Activated CD4-positive, CD25-positive, alpha-beta regulatory T cell (primary cell): ENCODE results near the gene GALNT10.
A peak's percentile ranks its signal among the peaks of the same experiment; 100 is the strongest.

Experiments
- DNase-seq, 4 experiments: peaks; one replicate each; lab custom pipeline; 2025; lab: John Stamatoyannopoulos, UW

Gene GALNT10

DNA sequence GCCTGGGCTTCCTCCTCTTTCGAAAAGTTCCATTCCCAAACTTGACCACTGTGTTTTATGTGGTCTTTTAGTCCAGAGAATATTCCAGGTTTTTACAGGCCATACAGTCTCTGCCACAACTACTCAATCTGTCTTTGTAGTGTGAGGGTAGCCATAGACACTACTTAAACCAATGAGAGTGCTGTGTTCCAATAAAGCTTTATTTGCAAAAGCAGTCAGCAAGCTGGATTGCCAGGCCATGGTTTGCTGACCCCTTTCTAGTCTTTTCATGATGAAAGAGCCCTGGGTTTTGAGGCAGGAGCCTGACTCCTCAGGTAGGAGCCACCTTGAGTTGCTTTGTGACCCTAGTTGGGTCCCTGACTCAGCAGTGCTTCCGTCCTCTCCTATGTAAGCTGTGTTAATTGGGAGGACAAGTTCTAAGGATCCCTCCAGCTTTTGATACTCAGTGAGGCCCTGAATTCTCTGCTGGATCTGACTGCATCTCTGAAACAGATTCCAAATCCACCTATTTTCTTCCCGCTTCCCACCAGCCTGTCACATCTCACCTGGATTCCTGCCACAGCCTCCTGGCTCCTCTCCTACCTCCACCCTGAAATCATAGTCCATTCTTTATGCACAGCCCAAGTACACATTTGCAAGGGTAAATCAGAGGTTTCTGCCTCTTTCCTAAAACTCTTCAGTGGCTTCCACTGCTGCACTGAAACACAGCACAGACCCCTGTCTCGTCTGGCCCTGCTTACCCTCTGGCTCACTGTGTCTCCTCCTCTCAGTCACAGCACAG is 13.5 kb downstream of the GALNT10 start:
- DNase-seq = no peak

- DNase-seq = no peak
These were observed 15.0 kb downstream of the GALNT10 start for GRCh38 chr5:154205441-154206117.

- no peak for DNase-seq
These were observed 15.8 kb downstream of the GALNT10 start for GRCh38 chr5:154206311-154206710.

DNA sequence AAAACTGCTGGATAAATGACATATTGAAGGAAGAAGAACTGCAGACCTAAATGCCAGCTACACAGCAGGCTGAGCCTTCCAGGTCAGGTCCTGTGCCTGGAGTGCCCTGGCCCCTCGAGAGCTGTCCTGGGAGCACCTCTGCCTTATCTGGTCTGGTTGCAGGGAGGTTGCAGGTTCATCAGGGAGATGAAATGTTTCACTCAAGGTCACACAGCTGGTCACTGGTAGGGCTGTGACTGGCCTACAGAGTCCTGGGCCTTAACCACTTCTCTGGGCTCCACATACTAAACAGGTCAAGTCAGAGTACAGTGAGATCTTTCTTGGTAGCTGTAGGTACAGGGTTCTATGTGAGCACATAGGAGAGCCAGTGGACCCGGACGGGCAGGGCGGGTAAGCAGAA is 16.7 kb downstream of the GALNT10 start:
- no peak for DNase-seq

DNA sequence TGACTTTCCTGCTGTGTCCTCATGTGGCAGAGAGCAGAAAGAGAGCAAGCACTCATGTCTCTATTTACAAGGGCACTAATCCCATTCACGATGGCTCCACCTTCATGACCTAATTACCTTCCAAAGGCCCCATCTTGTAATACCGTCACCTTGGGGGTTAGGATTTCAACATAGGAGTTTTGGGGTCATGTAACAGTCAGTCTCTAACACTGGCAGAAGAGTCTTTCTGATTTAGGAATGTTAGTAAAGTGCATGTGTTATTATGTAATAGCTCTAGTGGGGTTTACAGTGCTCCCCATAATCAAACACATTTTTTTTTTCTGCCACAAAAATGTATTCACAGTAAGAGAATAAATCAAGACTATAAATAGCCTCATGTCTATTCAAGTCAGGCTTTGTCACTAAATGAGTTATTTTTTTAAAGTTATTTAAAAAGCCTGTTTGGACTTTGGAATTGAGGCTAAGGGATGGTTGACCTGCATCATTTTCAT is 19.1 kb downstream of the GALNT10 start:
- DNase-seq = no peak

DNA sequence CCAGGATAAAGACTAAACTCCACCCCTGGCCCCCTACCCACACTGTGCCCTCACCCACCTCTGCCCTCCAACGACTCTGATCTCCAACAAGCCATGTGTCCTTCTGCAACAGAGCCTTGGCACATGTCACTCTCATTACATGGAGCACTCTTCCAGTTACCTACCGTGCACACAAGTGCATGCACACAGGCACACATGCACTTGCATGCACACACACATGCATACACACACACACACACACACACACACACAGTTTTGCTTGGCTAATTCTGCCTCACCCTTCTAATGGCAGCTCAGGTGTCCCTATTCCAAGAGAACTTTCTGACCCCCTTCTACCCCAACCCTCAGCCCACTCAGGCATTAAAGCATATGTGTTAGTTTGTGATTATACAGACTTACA is 19.6 kb downstream of the GALNT10 start:
- DNase-seq = no peak

DNA sequence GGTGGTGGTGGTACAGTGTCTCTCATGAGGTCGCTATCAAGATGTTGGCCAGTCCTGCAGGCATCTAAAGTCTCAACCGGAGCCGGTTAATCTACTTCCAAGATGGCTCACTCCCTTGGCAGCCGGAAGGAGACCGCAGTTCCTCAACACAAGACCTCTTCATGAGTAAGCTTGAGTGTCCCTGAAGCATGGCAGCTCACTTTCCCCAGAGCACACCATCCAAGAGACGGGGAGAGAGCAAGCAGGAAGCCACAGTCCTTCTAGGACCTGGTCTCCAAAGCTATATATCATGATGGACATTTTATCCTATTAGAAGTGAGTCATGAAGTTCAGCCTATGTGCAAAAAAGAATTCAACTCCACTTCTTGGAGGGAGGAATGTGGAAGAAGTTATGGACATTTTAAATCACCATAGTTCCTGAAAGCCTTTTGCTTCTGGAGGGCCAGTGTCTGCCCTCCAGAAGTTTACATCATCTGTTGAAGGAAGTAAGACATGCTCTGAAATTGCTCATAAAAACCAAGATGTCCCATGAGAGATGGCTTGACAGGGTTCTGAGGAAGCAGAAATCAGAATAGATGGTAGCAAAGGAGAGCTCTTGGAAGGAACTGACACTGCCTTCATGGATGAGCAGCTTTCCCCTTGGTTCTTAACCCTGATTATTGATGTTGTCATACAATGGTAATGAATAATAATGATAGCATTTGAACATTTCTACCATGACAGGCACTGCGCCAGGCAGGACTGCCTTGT is 21.3 kb downstream of the GALNT10 start:
- DNase-seq = no peak

DNA sequence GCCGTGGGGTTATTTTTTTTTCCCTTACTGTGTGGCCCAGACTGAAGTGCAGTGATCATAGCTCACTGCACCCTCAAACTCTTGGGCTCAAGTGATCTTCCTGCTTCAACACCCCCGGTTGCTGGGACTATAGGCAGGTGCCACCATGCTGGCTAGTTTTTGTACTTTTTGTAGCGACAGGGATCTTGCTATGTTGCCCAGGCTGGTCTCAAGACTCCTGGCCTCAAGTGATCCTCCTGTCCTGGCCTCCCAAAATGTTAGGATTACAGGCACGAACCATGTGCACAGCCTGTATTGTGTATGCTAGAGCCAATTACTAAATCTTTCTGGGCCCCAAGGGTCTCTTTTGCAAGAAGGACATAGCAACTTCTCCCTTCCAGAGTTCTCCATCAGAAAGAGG is 23.1 kb downstream of the GALNT10 start:
- DNase-seq = no peak

DNA sequence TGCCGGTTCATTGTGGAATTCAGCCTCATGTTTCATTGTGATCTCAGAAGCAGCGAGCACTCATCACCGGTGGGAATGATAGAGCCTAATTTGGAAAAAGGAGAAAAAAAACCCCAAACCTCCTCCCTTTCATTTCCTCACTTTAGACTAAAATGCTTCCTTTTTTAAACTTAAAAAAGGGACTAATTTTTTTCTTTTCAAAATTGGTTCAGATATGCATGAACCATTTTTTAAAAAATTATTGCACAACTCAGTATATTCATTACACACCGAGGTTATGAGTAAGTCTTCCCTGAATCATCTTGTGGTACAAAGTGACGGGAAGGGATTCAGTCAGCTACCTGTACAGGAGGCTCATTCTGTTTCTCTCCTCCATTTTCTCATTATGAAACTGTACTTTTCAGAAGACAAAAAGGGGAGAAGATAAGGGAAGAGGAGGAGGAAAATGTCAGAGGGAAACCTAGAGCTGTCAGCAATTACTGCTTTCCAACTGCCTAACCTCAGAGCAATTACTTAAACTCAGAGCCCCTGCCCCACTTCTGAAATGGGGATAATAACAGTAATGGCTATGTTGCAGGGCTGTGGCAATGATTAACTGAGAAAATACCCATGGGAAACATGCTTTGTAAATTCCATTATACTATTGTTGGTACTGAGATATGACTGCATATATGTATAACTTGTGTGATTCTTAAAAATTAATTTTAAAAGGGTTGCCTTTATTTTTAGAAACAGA is 24.0 kb downstream of the GALNT10 start:
- no peak for DNase-seq

GRCh38 chr5:154215571-154216325 is 25.2 kb downstream of the GALNT10 start:
- no peak for DNase-seq

DNA sequence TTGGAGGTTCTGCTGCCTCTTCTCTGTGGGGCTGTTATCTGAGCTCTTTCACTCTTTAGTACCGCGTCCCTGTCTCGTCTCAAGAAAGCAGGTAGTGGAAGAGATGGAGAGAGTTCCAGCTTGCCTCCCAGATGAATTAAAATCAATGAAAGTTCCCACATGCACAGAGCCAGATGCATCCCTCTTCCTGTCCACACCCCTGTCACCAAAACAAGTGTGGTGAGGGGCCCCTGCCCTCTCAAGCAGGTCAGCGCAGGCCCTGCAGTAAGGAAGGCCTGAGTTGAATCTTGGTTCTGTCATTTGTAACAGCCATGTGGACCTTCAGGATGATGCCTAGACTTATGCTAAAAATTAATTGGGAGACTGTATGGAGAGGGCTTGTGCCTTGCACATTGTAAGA is 26.9 kb downstream of the GALNT10 start:
- no peak for DNase-seq

- no peak for DNase-seq
These were observed 28.3 kb downstream of the GALNT10 start for GRCh38 chr5:154218786-154219185.

DNA sequence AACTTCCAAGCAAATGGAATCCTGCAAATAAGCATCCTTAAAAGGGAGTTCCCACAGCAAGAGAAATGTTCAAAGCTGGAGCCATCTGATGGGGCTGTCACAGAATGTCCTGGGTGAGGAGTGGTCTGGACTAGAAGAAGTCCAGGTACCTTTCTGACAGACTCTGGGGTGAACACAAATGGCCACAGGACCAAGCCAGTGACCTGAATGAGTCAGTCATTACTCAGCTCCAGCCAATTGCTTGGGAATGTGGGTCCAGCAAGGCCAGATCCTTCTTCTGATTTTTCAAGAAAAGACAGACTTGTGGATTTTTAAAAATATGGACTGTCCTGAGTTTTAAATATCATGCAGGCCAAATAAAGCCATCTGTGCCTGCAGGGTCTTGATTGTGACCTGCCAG is 30.1 kb downstream of the GALNT10 start:
- DNase-seq = no peak

GRCh38 chr5:154221371-154221896 is 30.9 kb downstream of the GALNT10 start:
- DNase-seq = peak in 2 of 4 experiments; percentile 9 to 22

DNA sequence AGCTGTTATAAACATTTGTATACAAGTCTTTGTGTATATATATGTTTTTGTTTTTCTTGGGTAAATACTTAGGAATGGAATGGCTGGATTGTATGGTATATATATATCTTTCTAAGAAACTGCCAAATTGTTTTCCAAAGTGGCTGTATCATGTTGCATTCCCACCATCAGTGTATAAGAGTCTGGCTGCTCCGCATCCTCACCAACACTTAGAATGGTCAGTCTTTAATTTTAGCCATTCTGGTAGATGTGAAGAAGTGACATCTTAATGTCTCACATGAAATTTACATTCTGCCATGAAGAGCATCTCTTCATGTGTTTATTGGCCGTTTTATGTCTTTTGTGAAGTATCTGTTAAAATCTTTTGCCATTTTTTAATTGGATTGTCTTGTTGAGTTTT is 31.9 kb downstream of the GALNT10 start:
- DNase-seq = no peak

GRCh38 chr5:154223320-154223719 is 32.8 kb downstream of the GALNT10 start:
- DNase-seq = no peak

- no peak for DNase-seq
These were observed 36.6 kb downstream of the GALNT10 start for GRCh38 chr5:154227090-154227489.

DNA sequence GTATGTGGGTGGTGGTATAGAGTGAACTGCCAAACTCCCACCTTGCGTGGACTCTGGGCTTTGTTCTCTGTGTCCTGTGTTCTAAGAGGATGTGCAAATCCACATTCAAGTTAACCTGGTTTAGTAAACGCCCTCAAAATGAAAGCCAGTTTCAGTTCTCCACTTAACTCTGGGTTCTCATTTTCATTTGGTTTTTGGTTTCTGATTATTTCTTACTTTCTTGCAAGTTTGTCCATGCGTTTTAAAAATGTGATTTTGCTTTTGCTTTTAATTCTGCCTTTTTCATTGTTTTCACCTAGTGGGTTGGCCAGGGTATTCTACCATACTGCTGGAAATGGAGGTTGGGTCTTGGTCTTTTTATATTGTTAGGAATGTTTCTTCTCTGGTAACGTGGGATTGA is 38.2 kb downstream of the GALNT10 start:
- DNase-seq = no peak

DNA sequence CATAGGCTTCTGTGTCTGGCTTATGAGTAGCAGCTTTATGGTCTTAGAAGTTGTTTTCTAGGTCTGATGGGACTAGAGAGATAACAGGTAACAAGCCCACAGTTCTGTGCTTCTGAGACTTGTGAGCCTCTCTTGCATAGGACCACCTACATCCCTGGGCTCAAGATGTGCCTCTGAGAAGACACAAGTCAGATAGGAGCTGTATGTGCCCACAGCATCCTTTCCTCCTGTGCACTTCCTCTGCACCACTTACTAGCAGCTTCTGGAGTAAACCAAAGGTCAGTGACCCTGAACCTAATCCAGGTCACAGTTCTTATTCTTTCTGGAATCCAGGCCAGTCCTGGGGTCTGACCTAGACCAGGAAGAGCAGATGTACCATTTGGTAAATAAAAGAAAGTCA is 40.0 kb downstream of the GALNT10 start:
- DNase-seq = no peak

- no peak for DNase-seq
These were observed 44.0 kb downstream of the GALNT10 start for GRCh38 chr5:154234551-154234950.

GRCh38 chr5:154236011-154236410 is 45.5 kb downstream of the GALNT10 start:
- DNase-seq = no peak
